CD4-positive, alpha-beta T cell (primary cell): ENCODE data around the gene FOSL1. TPM values are rescaled to one million over a fixed set of nuclear protein-coding genes. Genes with fewer than 3 reads are reported as not detected.

Source experiments
- ATAC-seq: fragments of 200-7000 bp; cut with Tn5 transposase; one replicate; pipeline ENCODE4 v1.10.0; 2022; ENCODE audit warnings: mild to moderate bottlenecking; ENCODE audit not compliant: poor library complexity
- CTCF ChIA-PET: fragments of 350-600 bp; sonication (Branson Sonifier 250); formaldehyde crosslinking; loops from one replicate; lab custom pipeline; 2021; ENCODE audit warnings: antibody characterized with exemption, inconsistent platforms; lab: Charles Lee
- POLR2A ChIA-PET: fragments of 350-600 bp; sonication (Branson Sonifier 250); formaldehyde crosslinking; loops from one replicate; lab custom pipeline; 2021; ENCODE audit warnings: antibody characterized with exemption, inconsistent platforms; lab: Charles Lee
- DNase-seq, 14 experiments: peaks; one replicate each; pipeline ENCODE4 v3.0.0-alpha.2; 2013 to 2020; ENCODE audit warnings: mixed read lengths in 2 of 14
- H3K27ac ChIP-seq, 2 donors: one replicate each; pipeline versions ENCODE4 v1.5.1 to v1.7.0; 2013; ENCODE audit warnings: low read length in 2 of 2, low read depth in 1 of 2, mild to moderate bottlenecking in 1 of 2
- H3K27me3 ChIP-seq, 2 experiments: 1 replicate in 1 of 2; 2 replicates in 1 of 2; pipeline versions ENCODE4 v1.6.1 to v1.7.0; 2013; ENCODE audit warnings: low read length in 2 of 2, control low read depth in 1 of 2, mild to moderate bottlenecking in 1 of 2, moderate library complexity in 1 of 2; ENCODE audit not compliant: insufficient read depth in 2 of 2, control insufficient read depth in 1 of 2
- H3K36me3 ChIP-seq: one replicate; pipeline ENCODE4 v1.6.1; 2013; ENCODE audit warnings: low read length, control low read depth; ENCODE audit not compliant: insufficient read depth
- H3K4me1 ChIP-seq: one replicate; pipeline ENCODE4 v1.6.1; 2013; ENCODE audit warnings: low read length, control low read depth; ENCODE audit not compliant: insufficient read depth
- H3K4me3 ChIP-seq: one replicate; pipeline ENCODE4 v1.5.1; 2013; ENCODE audit warnings: mild to moderate bottlenecking, low read length, moderate library complexity
- H3K9me3 ChIP-seq, 2 experiments: 1 replicate in 1 of 2; 2 replicates in 1 of 2; pipeline versions ENCODE4 v1.6.1 to v1.7.0; 2013; ENCODE audit warnings: low read length in 2 of 2, mild to moderate bottlenecking in 2 of 2, control low read depth in 1 of 2, moderate library complexity in 1 of 2; ENCODE audit not compliant: control insufficient read depth in 1 of 2, insufficient read depth in 1 of 2
- H3K27ac Mint-ChIP-seq: one replicate; pipeline ENCODE4 v1.8.0; 2020; ENCODE audit warnings: mixed read lengths
- H3K27me3 Mint-ChIP-seq: one replicate; pipeline ENCODE4 v1.8.0; 2021; ENCODE audit warnings: mixed read lengths
- H3K36me3 Mint-ChIP-seq: one replicate; pipeline ENCODE4 v1.8.0; 2021; ENCODE audit warnings: low read depth, mixed read lengths
- H3K4me1 Mint-ChIP-seq: one replicate; pipeline ENCODE4 v1.8.0; 2021; ENCODE audit warnings: low read depth, mixed read lengths
- H3K4me3 Mint-ChIP-seq: one replicate; pipeline ENCODE4 v1.8.0; 2020; ENCODE audit warnings: mild to moderate bottlenecking, mixed read lengths
- H3K9me3 Mint-ChIP-seq: one replicate; pipeline ENCODE4 v1.8.0; 2020; ENCODE audit warnings: mixed read lengths
- intact Hi-C, 2 experiments: fragments of 100-400 bp; cut with DNase I in 1 of 2; cut with micrococcal nuclease in 1 of 2; formaldehyde crosslinking; loops; one replicate each; pipeline versions ENCODE4 v1.15.1 to v1.9.0; 2023 to 2025; cut with DNase I, micrococcal nuclease
- total RNA-seq, 174 experiments: library from RNA in 2 of 174; stranded (reverse) in 2 of 174; gene quantifications; one replicate each; pipeline ENCODE4 v1.2.3 and lab custom pipeline; 2021 to 2026
- TF ChIP-seq, protein P1 (sequence below): fragments of 200-600 bp; IDR thresholded peaks from one replicate; pipeline ENCODE4 v1.8.0; 2022; ENCODE audit warnings: antibody characterized with exemption, mild to moderate bottlenecking

The FOSL1 gene
- total RNA-seq, 2 experiments from 2014 or later, result 1.8 to 2.2 TPM

- no peak overlapping the region for H3K4me3 ChIP-seq
- intact Hi-C loops, result no loop called here
- no peak overlapping the region for H3K4me3 Mint-ChIP-seq
- CTCF ChIA-PET, result no interaction called here
- H3K4me1 Mint-ChIP-seq, result no peaks in the 10 kb centered on the region
- H3K27me3 ChIP-seq, result no peaks in the 10 kb centered on the region
- no peaks in the 10 kb centered on the region for H3K27me3 Mint-ChIP-seq
- no peak for DNase-seq
- no peak overlapping the region for H3K27ac ChIP-seq
- H3K36me3 ChIP-seq, result no peaks in the 10 kb centered on the region
- no peaks in the 10 kb centered on the region for H3K9me3 ChIP-seq
- TF ChIP-seq, protein P1, sequence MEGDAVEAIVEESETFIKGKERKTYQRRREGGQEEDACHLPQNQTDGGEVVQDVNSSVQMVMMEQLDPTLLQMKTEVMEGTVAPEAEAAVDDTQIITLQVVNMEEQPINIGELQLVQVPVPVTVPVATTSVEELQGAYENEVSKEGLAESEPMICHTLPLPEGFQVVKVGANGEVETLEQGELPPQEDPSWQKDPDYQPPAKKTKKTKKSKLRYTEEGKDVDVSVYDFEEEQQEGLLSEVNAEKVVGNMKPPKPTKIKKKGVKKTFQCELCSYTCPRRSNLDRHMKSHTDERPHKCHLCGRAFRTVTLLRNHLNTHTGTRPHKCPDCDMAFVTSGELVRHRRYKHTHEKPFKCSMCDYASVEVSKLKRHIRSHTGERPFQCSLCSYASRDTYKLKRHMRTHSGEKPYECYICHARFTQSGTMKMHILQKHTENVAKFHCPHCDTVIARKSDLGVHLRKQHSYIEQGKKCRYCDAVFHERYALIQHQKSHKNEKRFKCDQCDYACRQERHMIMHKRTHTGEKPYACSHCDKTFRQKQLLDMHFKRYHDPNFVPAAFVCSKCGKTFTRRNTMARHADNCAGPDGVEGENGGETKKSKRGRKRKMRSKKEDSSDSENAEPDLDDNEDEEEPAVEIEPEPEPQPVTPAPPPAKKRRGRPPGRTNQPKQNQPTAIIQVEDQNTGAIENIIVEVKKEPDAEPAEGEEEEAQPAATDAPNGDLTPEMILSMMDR, result no peak
- H3K4me1 ChIP-seq, result no peaks in the 10 kb centered on the region
- POLR2A ChIA-PET, result no interaction called here
- no peaks in the 10 kb centered on the region for H3K36me3 Mint-ChIP-seq
- no peak overlapping the region for H3K27ac Mint-ChIP-seq
- H3K9me3 Mint-ChIP-seq, result no peaks in the 10 kb centered on the region
- no peak for ATAC-seq
Observed at GRCh38 chr11:65842144-65842543, 58.0 kb downstream of the FOSL1 start.

Other genes with a start within 250 kb of the FOSL1 start
- gene RELA, start 237.5 kb downstream of the FOSL1 start, total RNA-seq, result 100 to 1,000 TPM; 379 to 382 TPM
- gene KAT5, start 188.1 kb downstream of the FOSL1 start, total RNA-seq, result 10 to 100 TPM; 90.9 to 99.6 TPM
- 10 to 100 TPM; 25.3 to 25.9 TPM for gene RNASEH2C, start 179.6 kb downstream of the FOSL1 start, total RNA-seq
- gene AP5B1, start 119.4 kb downstream of the FOSL1 start, total RNA-seq, result 10 to 100 TPM; 12.7 to 12.8 TPM
- under 1 TPM; 0.20 to 0.52 TPM for gene OVOL1, start 113.3 kb downstream of the FOSL1 start, total RNA-seq
- under 1 TPM; 0.33 to 0.61 TPM for gene SNX32, start 66.4 kb downstream of the FOSL1 start, total RNA-seq
- 100 to 1,000 TPM; 322 to 331 TPM for gene CFL1, start 42.2 kb downstream of the FOSL1 start, total RNA-seq
- 10 to 100 TPM; 37.7 to 39.2 TPM for gene MUS81, start 40.0 kb downstream of the FOSL1 start, total RNA-seq
- 1 to 10 TPM; 5.2 to 5.9 TPM for gene EFEMP2, start 27.6 kb downstream of the FOSL1 start, total RNA-seq
- 10 to 100 TPM; 20.6 to 21.6 TPM for gene CTSW, start 20.6 kb downstream of the FOSL1 start, total RNA-seq
- gene FIBP, start 11.9 kb downstream of the FOSL1 start, total RNA-seq, result 10 to 100 TPM; 19.1 to 19.9 TPM
- gene CCDC85B, start 9.7 kb downstream of the FOSL1 start, total RNA-seq, result 10 to 100 TPM; 23.1 to 25.8 TPM
- 10 to 100 TPM; 13.7 to 13.8 TPM for gene C11orf68, start 18.7 kb upstream of the FOSL1 start, total RNA-seq
- 10 to 100 TPM; 58.6 to 59.1 TPM for gene DRAP1, start 19.0 kb upstream of the FOSL1 start, total RNA-seq
- not detected for gene TSGA10IP, start 45.1 kb upstream of the FOSL1 start, total RNA-seq
- gene SART1, start 61.3 kb upstream of the FOSL1 start, total RNA-seq, result 10 to 100 TPM; 78.6 to 80.2 TPM
- gene EIF1AD, start 101.8 kb upstream of the FOSL1 start, total RNA-seq, result 10 to 100 TPM; 88.2 to 94.1 TPM
- 10 to 100 TPM; 21.3 to 22.3 TPM for gene BANF1, start 102.1 kb upstream of the FOSL1 start, total RNA-seq
- not detected for gene CST6, start 111.6 kb upstream of the FOSL1 start, total RNA-seq
- not detected for gene CATSPER1, start 126.1 kb upstream of the FOSL1 start, total RNA-seq
- not detected for gene GAL3ST3, start 148.8 kb upstream of the FOSL1 start, total RNA-seq
- 100 to 1,000 TPM; 182 to 196 TPM for gene SF3B2, start 152.0 kb upstream of the FOSL1 start, total RNA-seq
- gene PACS1, start 169.9 kb upstream of the FOSL1 start, total RNA-seq, result 100 to 1,000 TPM; 179 to 183 TPM